ENCODE data around the gene ANGPTL2.

- TF ChIP-seq, protein P1, sequence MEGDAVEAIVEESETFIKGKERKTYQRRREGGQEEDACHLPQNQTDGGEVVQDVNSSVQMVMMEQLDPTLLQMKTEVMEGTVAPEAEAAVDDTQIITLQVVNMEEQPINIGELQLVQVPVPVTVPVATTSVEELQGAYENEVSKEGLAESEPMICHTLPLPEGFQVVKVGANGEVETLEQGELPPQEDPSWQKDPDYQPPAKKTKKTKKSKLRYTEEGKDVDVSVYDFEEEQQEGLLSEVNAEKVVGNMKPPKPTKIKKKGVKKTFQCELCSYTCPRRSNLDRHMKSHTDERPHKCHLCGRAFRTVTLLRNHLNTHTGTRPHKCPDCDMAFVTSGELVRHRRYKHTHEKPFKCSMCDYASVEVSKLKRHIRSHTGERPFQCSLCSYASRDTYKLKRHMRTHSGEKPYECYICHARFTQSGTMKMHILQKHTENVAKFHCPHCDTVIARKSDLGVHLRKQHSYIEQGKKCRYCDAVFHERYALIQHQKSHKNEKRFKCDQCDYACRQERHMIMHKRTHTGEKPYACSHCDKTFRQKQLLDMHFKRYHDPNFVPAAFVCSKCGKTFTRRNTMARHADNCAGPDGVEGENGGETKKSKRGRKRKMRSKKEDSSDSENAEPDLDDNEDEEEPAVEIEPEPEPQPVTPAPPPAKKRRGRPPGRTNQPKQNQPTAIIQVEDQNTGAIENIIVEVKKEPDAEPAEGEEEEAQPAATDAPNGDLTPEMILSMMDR (IDR thresholded peaks at IDR 0.05) = no peak
- no peak for TF ChIP-seq POLR2A (IDR thresholded peaks at IDR 0.05)
- TF ChIP-seq POLR2AphosphoS5 (IDR thresholded peaks at IDR 0.05) = no peak
Measured at GRCh38 chr9:127142291-127142690, 19.9 kb upstream of the ANGPTL2 start.
